ENCODE results near the gene USP49. TPM values are rescaled to one million over a fixed set of nuclear protein-coding genes. Genes with fewer than 3 reads are reported as not detected.

USP49 gene
- total and polyA plus RNA-seq, 2 of the 13 experiments (the other 11 are each of a cell fraction or from before 2014, with no cell fraction given): 2.9 to 4.3 TPM

DNA sequence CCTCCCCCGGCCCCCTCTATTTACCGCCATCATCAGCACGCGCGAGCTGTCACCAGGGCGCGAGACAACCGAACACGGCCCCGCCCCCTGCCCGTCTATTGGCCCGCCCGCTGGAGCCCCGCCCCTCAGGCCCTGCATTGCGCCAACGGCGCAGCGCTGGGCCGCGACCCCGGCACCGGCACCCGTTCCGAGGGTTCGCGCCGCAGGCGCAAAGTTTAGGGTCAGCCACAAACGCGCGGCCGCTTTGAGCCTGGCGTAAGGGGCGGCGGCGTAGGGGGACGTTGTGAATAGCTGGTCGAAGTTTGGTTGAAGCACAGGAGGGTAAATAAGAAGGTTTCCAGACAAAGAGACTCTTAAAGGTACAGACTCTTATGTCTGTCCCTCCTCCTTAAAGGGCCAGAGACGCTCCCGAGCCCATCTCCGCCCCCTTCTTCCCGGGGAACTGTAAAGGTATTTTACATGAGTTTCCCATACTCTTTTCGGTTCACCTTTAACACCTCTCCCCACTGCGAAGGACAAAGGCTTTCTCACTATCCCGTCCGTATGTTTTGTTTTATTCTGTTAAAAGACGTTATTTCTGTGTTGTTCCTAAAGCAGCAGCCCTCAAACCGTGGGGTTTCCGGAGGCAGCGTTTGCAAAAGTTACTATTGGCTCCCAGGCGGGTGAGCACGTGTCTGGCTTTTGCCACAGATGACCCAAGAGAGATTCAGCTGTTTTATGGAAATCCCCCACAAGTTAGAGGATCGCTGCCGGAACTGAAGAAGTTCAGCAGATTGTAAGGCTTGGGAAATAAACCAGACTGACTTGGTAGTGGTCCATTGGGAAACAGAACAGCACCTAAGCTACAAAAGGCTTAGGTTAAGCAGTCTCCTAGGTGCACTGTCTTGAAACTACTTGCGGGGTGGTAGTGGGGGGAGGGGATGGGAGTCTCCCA lies at the start of gene USP49 (continued):
- TF ChIP-seq ELF4 (CRISPR knock-in tag; IDR thresholded peaks at IDR 0.05; ENCODE audit: borderline replicate concordance): 0 out of 2 replicates have a peak, but pooled peaks have one; percentile 54
- TF ChIP-seq ZNF280D (CRISPR knock-in tag; IDR thresholded peaks at IDR 0.05): no peak
- no peak for TF ChIP-seq ZNF20 (CRISPR knock-in tag; IDR thresholded peaks at IDR 0.05)
- 0 out of 2 replicates have a peak, but pooled peaks have one; percentile 53 for TF ChIP-seq GTF3A (CRISPR knock-in tag; conservative IDR thresholded peaks at IDR 0.05)
- TF ChIP-seq MIER2 (CRISPR knock-in tag; IDR thresholded peaks at IDR 0.05): no peak
- TF ChIP-seq U2AF1 (optimal IDR thresholded peaks at IDR 0.05; ENCODE audit: low read depth, low read length): no peak
- TF ChIP-seq THAP11 (CRISPR knock-in tag; IDR thresholded peaks at IDR 0.05): peak; percentile 54
- no peak for TF ChIP-seq EHMT2 (IDR thresholded peaks at IDR 0.05; ENCODE audit: borderline replicate concordance, low read depth, low read length)
- TF ChIP-seq SCMH1 (CRISPR knock-in tag; IDR thresholded peaks at IDR 0.05; ENCODE audit: borderline replicate concordance): no peak
- 0 out of 2 replicates have a peak, but pooled peaks have one; percentile 39 for TF ChIP-seq ZNF605 (CRISPR knock-in tag; IDR thresholded peaks at IDR 0.05)
- no peak for TF ChIP-seq DR1 (CRISPR knock-in tag; IDR thresholded peaks at IDR 0.05)
- TF ChIP-seq ERF (CRISPR knock-in tag; IDR thresholded peaks at IDR 0.05): no peak
- no peak for TF ChIP-seq ZNF382 (CRISPR knock-in tag; IDR thresholded peaks at IDR 0.05; ENCODE audit: borderline replicate concordance)
- TF ChIP-seq FOXP4 (CRISPR knock-in tag; IDR thresholded peaks at IDR 0.05): no peak
- TF ChIP-seq ATF7 (IDR thresholded peaks at IDR 0.05): no peak
- TF ChIP-seq ATF7 (CRISPR knock-in tag; IDR thresholded peaks at IDR 0.05): no peak
- no peak for TF ChIP-seq FOXP1 (IDR thresholded peaks at IDR 0.05)
- 0 out of 2 replicates have a peak, but pooled peaks have one; percentile 6 for TF ChIP-seq FOXP1 (CRISPR knock-in tag; IDR thresholded peaks at IDR 0.05)
- no peak for TF ChIP-seq FOXK2 (IDR thresholded peaks at IDR 0.05)
- TF ChIP-seq SALL2 (CRISPR knock-in tag; IDR thresholded peaks at IDR 0.05): no peak
- TF ChIP-seq GZF1 (CRISPR knock-in tag; IDR thresholded peaks at IDR 0.05): 0 out of 2 replicates have a peak, but pooled peaks have one; percentile 59
- TF ChIP-seq, protein P1, sequence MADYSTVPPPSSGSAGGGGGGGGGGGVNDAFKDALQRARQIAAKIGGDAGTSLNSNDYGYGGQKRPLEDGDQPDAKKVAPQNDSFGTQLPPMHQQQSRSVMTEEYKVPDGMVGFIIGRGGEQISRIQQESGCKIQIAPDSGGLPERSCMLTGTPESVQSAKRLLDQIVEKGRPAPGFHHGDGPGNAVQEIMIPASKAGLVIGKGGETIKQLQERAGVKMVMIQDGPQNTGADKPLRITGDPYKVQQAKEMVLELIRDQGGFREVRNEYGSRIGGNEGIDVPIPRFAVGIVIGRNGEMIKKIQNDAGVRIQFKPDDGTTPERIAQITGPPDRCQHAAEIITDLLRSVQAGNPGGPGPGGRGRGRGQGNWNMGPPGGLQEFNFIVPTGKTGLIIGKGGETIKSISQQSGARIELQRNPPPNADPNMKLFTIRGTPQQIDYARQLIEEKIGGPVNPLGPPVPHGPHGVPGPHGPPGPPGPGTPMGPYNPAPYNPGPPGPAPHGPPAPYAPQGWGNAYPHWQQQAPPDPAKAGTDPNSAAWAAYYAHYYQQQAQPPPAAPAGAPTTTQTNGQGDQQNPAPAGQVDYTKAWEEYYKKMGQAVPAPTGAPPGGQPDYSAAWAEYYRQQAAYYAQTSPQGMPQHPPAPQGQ (CRISPR knock-in tag; IDR thresholded peaks at IDR 0.05; ENCODE audit: borderline replicate concordance): no peak
- TF ChIP-seq SYNCRIP (IDR thresholded peaks at IDR 0.05; ENCODE audit: insufficient read depth, low read depth, low read length): no peak
- TF ChIP-seq PHF8 (CRISPR knock-in tag; IDR thresholded peaks at IDR 0.05): peak; percentile 56; the same call in 1 of the 2 replicates
